Measurements from ENCODE around the gene CHML. TPM values are rescaled to one million over a fixed set of nuclear protein-coding genes. Genes with fewer than 3 reads are reported as not detected.
A peak's percentile ranks its signal among the peaks of the same experiment; 100 is the strongest.

Gene CHML
- total and polyA plus RNA-seq, 10 donors, result 2.2 to 14.2 (median 10.6) TPM

- Histone ChIP-seq H3K27me3 (replicated peaks in 1 of 7) (no peaks in the 10 kb centered on the region), H3K4me1 (peaks cover 0 to 29% (median 8%) of the 10 kb centered on the region in 6 donors), H3K4me3 (no peak overlapping the region), H3K27ac (peak overlapping the region in 3 of 8 donors; percentile 18 to 35 (median 34)), H3K9me3 (no peaks in the 10 kb centered on the region), H3K36me3 (peaks cover 0 to 42% (median 2%) of the 10 kb centered on the region in 6 donors)
- no peak for DNase-seq
- intact Hi-C loops (cut with DNase I; ENCODE audit: low total_unique reads), result no loop called here
- 60 to 76% (median 63%) methylated on average over 2 of the region's 2 CpGs for WGBS, 5 donors
- TF ChIP-seq CTCF (IDR thresholded peaks at IDR 0.05 in 8 of 11, conservative IDR thresholded peaks at IDR 0.05 in 3 of 11) (no peak), POLR2AphosphoS5 (IDR thresholded peaks at IDR 0.05) (no peak), POLR2A (IDR thresholded peaks at IDR 0.05) (no peak)
These were observed 39.7 kb downstream of the CHML start for GRCh38 chr1:241600496-241600901.

GRCh38 chr1:241598249-241598648, 41.9 kb downstream of the CHML start:
- Histone ChIP-seq H3K4me3 (no peak overlapping the region), H3K9me3 (no peaks in the 10 kb centered on the region), H3K27me3 (replicated peaks in 1 of 7) (no peaks in the 10 kb centered on the region), H3K27ac (no peak overlapping the region), H3K36me3 (peaks cover 0 to 48% (median 10%) of the 10 kb centered on the region in 6 donors), H3K4me1 (peaks cover 0 to 29% (median 8%) of the 10 kb centered on the region in 6 donors)
- TF ChIP-seq POLR2A (IDR thresholded peaks at IDR 0.05), result no peak
- TF ChIP-seq POLR2AphosphoS5 (IDR thresholded peaks at IDR 0.05), result no peak
- TF ChIP-seq CTCF (IDR thresholded peaks at IDR 0.05 in 8 of 11, conservative IDR thresholded peaks at IDR 0.05 in 3 of 11), result no peak
- intact Hi-C loops (cut with DNase I; ENCODE audit: low total_unique reads), result no loop called here
- DNase-seq, result no peak
- 76 to 86% (median 80%) methylated on average over 3 of the region's 3 CpGs for WGBS, 5 donors

DNA sequence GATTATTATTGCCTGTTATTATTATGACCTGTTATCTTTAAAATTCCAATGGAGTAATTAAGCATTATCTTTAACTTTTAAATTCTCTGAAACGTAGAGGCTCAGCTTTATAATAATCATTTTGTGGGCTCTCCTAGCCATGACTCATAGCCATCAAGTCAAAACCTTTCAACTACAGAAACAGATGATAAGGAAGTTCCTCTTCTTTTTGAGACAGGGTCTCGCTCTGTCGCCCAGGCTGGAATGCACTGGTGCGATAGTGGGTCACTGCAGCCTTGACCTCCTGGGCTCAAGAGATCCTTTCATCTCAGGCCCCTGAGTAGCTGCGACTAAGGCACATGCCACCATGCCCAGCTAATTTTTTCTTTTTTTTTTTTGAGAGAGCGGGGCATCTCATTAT, 43.5 kb downstream of the CHML start:
- Histone ChIP-seq H3K36me3 (peaks cover 0 to 39% (median 10%) of the 10 kb centered on the region in 6 donors), H3K9me3 (no peaks in the 10 kb centered on the region), H3K4me3 (no peak overlapping the region), H3K27me3 (replicated peaks in 1 of 7) (no peaks in the 10 kb centered on the region), H3K4me1 (peaks cover 0 to 29% (median 8%) of the 10 kb centered on the region in 6 donors), H3K27ac (no peak overlapping the region)
- TF ChIP-seq POLR2AphosphoS5 (IDR thresholded peaks at IDR 0.05) (no peak), POLR2A (IDR thresholded peaks at IDR 0.05) (no peak), CTCF (IDR thresholded peaks at IDR 0.05 in 8 of 11, conservative IDR thresholded peaks at IDR 0.05 in 3 of 11) (no peak)
- no peak for DNase-seq
- intact Hi-C loops (cut with DNase I; ENCODE audit: low total_unique reads), result no loop called here
- WGBS, 5 donors, result 75 to 85% (median 83%) methylated on average over 6 of the region's 6 CpGs

DNA sequence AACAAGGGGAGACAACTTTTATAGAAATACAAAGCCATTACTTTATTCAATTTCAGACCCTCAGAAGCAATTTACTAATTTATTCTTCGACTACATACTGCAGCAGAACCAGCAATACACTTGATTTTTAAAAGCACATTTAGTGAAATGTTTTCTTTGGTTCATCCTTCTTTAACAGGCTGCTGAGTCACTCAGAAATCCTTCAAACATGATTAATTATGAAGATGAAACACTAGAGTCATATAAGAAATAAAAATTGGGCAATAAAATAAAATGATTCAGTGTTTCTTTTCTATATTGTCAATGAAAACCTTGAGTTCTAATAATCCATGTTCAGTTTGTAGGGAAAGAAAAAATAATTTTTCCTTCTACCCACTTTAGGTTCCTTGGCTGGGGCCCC, 47.0 kb downstream of the CHML start:
- no peaks in the 10 kb centered on the region for H3K27me3 ChIP-seq (replicated peaks in 1 of 7)
- H3K27ac ChIP-seq, result no peak overlapping the region
- H3K36me3 ChIP-seq, result peaks cover 0 to 48% (median 10%) of the 10 kb centered on the region in 6 donors
- no peak for DNase-seq
- intact Hi-C loops (cut with DNase I; ENCODE audit: low total_unique reads), result no loop called here
- no peaks in the 10 kb centered on the region for H3K9me3 ChIP-seq
- no peak overlapping the region for H3K4me3 ChIP-seq
- TF ChIP-seq POLR2A (IDR thresholded peaks at IDR 0.05) (no peak), CTCF (IDR thresholded peaks at IDR 0.05 in 8 of 11, conservative IDR thresholded peaks at IDR 0.05 in 3 of 11) (no peak), POLR2AphosphoS5 (IDR thresholded peaks at IDR 0.05) (no peak)
- H3K4me1 ChIP-seq, result peaks cover 0 to 10% (median under 1%) of the 10 kb centered on the region in 6 donors
- 86 to 95% (median 87%) methylated on average over 1 of the region's 1 CpG for WGBS, 5 donors
